Fibroblast of skin of left quadriceps (primary cell): ENCODE measurements around the gene BICRAL.
"Not testable (repeated sequence)": the region's sequence is repeated elsewhere in the genome, so short reads cannot be mapped to it uniquely, and the experiment has no call there.

Experiments used
- DNase-seq, 2 experiments: peaks; one replicate each; pipeline ENCODE4 v3.0.0-alpha.2; 2013; ENCODE audit warnings: low read depth in 2 of 2

Gene BICRAL

DNA sequence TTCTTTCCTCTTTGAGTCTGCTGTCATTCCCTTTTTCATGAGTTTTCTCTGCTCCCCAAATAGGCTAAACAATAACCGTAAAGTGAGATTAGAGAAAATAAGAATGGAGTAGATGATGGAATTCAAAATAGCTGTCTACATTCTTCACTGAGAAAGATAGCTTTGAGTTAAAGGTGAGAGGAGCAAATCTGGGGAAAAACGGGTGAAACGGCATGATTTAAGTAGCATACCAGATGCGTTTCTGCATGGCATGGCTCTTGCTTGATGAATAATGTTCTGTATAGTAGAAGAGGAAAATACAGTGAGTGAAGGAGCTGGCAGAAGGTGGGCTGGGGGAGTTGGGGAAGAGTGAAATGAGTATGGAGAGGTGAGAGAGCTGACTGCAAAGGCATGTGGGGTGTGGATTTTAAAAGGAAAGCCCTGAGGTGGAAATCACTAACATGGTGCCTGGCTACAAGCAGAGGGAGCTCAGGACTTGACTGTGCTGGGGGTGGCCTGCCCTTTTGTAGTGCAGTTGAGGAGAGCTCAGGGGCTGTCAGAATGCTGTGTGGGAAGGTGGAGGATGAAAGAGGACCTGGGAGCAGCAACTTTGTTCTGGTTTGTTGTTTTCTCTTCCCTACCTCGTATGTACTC is 8.8 kb downstream of the BICRAL start:
- no peak for DNase-seq

DNA sequence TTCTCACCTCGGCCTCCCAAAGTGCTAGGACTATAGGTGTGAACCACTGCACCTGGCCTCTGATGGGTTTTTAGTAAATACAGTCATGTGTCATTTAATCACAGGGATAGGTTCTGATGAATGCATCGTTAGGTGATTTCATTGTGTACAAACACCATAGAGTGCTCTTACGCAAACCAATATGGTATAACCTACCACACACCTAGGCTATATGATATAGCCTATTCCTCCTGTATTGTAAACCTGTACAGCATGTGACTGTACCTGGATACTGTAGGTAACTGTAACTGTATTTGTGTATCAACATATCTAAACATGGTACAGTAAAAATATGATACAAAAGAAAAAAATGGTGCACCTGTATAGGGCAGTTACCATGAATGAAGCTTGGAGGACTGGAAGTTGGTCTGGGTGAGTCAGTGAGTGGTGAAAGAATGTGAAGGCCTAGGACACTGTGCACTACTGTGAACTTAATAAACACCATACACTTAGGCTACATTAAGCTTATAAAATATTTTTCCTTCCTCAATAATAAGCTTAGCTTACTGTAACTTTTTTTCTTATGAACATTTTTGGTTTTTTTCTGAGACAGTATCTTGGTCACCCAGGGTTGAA is 10.0 kb downstream of the BICRAL start:
- DNase-seq, result no peak

DNA sequence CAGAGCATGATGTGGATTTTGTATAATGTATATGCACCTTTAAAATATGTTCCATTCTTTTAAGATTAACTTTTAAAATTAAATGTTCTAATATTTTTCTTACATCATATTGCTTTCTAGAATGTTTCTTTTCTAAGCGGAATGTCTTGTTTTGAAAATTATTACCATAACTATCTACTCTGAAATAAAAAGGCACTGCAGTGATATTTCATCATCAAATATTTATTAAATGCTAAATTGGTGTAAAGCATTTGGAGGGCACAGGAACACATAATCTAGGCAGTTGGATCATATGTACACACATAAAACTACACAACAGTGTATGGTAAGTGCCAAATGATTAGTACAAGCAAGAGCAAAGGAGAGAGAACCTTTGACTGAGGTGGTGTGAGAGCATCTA is 13.8 kb downstream of the BICRAL start:
- no peak for DNase-seq

DNA sequence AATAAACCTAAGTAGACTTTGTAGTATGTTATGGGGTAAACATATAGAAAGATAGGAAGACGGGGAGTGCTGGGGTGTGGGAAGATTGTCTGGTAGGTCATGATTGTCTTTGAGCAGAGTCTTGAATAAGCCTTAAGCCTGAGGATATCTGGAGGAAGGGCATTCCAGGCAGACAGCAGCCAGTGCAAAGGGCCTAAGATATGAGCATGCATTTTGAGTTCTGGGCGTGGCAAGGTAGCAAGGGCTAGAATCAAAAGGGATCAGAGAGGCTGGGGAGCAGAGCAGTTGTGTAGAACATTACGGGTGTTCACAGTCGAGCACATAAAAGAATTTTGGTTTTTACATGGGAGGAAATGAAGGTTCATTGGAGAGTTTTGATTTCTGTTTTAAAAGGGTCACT is 14.3 kb downstream of the BICRAL start:
- no peak for DNase-seq

DNA sequence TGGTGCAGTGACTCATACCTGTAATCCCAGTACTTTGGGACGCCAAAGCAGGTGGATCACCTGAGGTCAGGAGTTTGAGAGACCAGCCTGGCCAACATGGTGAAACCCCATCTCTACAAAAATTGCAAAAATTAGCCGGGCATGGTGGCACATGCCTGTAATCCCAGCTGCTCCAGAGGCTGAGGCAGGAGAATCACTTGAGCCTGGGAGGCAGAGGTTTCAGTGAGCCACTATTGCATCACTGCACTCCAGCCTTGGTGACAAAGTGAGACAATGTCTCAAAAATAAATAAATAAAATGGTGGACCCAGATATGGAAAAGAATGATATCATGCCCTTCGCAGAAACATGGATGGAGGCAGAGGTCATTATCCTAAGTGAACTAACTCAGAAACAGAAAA is 15.8 kb downstream of the BICRAL start:
- DNase-seq, result not testable (repeated sequence)

DNA sequence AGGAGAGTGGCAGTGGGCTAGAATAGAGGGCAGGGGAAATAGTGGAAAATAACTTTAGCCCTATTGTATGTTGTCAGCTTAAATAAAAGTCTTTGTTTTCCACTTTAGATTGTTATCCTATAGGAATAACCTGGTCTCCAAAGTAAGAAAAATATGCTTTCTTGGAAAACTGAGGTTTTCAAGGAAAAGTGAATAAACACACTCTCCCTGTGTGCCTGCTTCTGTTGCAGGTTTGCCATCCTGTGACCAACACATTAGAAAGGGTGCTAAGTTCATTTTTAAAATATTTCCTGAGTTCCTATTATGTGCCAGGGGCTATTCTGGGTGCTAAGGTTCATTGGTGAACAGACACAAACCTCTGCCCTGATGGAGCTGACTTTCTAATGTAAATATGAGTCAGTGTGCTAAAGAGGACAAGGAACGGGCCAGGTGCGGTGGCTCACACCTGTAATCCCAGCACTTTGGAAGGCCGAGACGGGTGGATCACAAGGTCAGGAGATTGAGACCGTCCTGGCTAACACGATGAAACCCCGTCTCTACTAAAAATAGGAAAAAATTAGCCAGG is 23.5 kb downstream of the BICRAL start:
- no peak for DNase-seq

DNA sequence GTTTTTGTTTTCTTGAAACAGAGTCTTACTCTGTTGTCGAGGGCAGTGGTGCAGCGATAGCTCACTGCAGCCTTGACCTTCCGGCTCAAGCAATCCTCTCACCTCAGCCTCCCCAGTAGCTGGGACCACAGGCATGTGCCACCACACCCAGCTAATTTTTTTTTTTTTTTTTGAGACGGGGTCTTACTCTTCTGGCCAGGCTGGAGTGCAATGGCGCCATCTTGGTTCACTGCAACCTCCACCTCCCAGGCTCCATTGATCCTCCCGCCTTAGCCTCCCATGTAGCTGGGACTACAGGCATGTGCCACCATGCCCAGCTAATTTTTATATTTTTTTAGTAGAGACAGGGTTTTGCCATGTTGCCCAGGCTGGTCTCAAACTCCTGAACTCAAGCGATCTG is 24.5 kb downstream of the BICRAL start:
- not testable (repeated sequence) for DNase-seq

DNA sequence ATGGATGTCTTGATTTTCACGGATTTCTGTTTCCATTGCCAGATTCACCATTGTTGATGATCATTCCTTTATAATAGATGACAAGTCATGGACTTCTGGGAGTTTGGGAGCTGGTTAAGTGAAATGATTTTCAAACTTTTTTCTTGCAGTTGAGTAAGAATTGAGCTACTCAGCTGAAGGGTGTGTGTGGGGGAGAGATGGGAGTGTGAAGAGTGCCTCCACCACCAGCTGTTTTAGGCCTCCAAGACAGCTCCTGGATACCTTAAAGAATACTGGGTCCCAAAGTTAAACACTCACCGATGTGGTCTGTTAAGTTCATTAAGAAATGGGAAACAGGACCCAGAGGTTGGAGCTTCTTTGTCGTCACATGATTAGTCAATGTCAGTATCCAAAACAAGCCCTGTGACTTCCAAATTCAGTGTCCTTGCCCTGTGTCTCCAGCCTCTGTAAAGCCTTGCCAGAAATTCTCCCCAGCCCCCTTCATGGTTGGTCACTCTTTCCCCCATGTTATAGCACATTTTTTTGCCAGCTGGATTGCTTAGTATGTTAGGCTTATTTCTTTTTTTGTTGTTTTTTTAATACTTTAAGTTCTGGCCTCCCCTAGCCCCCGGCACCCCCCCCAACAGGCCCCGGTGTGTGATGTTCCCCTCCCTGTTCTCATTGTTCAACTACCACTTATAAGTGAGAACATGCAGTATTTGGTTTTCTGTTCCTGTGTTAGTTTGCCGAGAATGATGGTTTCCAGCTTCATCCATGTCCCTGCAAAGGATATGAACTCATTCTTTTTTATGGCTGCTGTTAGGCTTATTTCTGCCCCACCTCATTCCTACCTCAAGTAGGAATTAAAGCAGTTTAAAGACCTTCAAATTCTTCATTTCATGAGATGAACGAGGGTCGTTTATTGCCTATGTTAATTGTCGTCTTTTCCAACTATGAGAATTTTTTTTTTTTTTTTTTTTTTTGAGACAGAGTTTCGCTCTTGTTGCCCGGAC is 26.9 kb downstream of the BICRAL start:
- DNase-seq, result no peak

DNA sequence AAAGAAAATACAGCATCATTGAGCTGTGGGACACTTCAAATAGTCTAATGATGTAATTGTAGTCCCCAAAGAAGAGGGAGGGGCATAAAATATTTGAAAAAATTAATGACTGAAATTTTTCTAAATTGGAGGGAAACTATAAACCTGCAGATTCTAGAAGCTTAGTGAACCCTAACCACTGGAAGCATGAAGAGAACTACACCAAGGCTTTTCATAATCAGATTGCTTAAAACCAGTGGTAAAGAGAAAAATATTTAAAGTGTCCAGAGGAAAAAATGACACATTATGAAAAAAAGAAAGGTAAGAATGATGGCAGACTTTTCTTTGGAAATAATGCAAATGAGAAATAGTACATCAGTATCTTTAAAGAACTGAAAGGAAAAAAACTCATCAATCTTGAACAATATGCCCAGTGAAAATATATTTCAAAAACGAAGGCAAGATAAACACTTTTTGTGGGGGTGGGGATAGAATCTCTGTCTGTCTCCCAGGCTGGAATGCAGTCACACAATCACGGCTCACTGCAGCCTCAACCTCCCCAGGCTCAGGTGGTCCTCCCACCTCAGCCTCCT is 31.3 kb downstream of the BICRAL start:
- no peak for DNase-seq

DNA sequence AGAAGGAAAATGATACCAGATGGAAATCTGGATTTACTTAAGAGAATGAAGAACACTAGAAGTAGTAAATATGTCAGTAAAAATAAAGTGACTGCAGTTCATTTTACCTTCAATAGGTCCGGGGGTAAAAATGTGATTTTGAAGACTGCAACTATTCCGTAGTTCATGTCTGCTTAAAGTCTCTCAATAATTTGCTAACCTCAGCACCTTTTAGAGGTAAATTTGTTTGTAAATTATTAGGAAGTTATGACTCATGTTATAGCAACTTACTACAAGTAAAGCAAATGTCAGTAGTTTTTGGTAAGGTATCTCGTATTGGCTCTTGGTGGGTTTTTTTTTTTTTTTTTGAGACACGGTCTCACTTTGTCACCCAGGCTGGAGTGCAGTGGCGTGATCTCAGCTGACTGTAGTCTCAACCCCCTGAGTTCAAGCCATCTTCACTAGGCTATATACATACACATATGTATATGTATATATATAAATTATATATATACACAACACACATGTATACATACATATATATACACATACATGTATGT is 32.1 kb downstream of the BICRAL start:
- DNase-seq, result no peak

DNA sequence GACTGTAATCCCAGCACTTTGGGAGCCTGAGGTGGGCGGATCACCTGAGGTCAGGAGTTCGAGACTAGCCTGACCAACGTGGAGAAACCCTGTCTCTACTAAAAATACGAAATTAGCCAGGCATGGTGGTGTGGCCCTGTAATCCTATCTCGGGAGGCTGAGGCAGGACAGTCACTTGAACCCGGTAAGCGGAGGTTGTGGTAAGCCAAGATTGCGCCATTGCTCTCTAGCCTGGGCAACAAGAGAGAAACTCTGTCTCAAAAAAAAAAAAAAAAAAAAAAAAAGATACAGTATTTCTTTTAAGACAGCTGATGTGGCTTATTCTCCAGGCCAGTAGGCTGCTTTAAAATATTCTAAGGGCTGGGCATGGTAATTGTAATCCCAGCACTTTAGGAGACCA is 33.9 kb downstream of the BICRAL start:
- not testable (repeated sequence) for DNase-seq

DNA sequence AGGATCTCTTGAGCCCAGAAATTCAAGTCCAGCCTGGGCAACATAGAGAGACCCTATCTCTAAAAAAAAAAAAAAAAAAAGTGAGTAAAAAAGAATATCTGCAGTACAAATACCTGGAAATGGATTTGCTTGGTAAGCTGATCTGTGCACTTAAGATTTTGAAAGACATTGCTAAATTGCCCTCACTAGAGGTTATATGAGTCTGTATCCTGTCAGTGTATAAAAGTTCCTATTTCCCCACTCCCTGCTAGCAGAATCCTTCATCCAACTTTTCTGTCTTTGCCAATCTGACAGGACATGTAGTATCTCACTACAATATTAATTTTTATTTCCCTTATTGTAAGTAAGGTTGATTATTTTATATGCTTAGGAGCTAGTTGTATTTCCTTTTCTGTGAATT is 36.1 kb downstream of the BICRAL start:
- DNase-seq, result no peak

DNA sequence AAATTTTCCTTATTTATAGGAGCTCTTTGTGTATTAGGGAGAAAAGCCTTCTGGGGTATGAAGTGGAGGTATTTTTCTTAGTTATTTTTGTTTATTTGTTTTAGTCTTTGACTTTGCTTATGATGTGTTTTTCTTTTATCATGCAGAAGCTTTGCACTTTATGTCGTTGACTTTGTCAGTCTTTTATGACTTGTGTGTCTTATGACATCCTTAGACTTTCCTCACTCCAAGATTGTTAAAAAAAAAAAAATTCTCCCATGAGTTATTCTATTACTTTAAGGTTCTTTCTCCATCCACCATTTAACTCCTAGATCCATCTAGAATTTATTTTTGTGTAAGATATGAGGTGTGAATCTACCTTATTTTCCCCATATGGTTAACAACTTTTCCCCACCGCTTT is 36.6 kb downstream of the BICRAL start:
- no peak for DNase-seq

DNA sequence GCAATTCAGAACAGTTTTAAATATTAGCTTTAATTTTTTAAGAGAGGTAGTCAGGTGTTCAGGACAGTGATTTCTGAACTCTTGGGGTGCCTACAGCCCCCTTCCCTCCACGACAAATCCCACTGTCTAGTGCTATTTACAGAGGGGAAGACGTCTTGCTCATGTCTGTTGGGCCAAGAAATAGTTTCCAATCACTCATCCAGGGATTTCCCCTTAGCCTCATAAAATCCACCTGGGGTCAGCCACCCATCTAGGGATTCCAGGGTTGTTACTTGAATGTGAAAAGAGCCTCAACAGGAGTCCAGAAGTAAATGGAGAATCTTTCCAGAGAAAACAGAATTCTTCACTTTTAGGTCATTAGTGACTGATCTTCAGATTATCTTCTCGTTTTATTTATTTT is 37.0 kb downstream of the BICRAL start:
- DNase-seq, result no peak

DNA sequence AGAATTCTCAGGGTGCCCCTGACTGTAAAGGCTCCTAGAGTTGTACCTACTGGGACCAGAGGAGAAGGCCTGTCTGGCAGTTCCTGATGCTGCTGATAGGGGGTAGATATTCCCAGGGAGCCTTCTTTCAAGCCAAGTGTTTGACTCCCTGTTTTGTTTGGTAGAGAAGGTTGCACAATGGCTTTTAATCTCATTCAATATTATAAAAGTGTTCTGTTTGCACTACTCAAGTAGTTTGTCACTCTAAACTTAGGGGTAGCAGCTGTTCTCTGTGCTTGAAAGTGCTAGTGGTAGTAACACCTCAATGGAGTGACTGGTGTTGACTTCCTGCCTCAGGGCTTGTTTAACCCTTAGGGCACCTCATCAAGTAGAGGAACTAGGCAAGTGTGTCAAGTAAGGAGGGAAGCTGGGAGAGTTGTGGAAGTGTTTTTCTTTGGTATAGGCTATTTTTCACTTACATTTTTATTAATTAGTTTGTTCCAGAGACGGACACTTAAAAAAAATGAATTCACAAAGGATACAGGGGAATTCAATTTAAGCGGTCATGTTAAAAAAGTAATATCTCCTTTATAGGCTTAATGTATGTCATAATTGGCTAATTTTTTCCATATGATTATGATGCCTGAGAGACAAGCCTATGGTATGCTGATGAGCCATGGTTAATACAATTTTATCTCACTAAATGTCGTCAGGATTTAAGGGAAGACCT is 38.1 kb downstream of the BICRAL start:
- no peak for DNase-seq

DNA sequence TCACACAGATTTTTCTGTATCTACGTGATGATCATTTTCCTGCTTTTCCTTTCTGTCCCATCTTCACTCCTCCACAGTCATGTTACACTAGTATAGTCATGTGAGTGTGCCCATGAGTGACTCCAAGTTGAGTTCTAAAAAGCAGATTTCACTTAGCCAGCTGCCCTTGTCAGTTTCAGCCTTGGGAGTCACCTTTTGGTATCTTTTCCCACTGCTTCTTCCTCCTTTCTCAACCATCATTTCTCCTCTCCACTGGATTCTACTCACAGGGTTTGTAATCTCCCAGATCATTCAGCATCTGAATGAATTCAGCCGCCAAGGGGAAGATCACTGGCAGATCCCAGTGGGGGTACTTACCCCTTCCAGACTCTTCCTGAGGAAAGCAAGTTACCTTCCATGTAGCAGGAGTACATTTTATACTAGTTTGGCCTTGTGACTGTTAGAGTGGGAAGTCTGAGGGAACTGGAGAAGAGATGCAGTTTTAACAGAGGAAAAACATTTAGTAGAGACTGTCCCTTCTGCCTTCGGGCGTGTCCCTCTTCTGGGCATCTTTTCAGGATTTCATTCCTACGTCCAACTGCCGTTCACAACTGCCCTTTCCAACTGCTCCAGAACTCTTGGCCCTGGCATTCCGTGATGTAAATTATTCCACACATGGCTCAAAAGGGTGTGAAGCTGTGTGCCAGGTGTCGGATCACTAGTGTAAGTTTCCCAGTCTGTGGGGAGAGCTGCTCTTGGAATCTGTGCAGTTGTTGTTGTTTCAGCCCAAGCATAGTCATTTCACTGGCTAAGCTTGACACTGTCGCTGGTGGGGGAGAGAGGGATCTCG is 38.9 kb downstream of the BICRAL start:
- no peak for DNase-seq

DNA sequence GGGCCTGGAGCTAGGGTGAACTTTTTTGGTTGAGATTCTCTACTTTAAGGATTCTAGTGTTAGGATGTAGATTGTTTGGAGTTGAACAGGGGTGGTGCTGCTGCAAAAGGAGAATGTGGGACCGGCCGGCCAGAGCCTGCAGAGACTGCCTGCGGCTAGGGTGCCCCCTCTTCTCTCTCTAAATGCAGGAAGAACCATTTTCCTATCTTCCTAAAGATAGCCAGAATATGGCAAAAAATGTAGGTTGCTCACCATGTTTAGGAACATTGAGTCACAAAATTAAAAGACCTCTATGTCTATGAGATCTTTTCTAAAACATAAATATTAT is 39.5 kb downstream of the BICRAL start:
- no peak for DNase-seq

DNA sequence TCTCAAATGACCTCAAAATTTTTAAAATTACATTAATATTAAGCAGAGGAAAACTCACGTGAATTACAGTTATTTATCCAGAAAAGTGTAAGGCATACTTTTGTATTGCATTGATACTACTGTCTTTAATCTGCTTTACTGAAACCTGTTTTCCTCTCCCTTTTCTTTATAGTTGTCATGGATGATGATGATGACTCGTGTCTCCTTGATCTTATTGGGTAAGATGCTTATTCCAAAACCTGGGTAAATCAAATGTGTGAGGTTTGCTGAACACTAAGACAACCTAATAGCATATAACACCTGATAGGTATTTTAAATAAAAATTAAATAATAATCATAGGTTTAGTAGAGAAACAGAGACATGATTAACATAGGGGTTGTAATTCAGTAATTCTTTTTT is 40.0 kb downstream of the BICRAL start:
- no peak for DNase-seq

DNA sequence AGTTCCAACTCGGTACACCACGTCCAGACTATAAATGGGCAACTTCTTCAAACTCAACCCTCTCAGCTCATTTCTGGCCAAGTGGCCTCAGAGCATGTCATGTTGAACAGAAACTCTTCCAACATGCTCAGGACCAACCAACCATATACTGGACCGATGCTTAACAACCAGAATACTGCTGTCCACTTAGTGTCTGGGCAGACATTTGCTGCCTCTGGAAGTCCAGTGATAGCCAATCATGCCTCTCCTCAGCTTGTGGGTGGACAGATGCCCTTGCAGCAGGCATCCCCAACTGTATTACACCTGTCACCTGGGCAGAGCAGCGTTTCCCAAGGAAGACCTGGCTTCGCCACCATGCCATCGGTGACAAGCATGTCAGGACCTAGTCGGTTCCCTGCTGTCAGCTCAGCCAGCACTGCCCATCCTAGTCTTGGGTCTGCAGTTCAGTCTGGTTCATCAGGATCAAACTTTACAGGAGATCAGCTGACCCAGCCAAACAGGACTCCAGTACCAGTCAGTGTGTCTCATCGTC is 47.8 kb downstream of the BICRAL start:
- DNase-seq, result no peak

DNA sequence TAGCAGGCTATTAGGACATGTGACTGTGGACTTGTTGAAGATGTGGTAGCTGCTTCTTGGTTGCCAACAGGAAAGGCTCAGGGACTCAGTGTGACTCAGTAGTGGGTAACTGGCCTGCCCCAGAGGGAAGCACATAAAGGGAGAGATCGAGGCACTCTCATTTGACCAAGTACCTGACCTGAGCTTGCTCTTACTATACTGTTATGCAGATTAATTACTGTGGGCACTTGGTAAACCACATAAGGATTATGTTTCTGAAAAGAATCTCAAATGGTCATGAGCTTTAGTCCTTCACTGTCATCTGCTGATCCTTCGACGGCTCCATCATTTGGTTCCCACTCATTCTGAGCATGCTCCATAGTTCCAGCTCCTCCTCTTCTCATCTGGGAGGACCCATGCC is 49.4 kb downstream of the BICRAL start:
- DNase-seq, result no peak
